ENCODE measurements around the gene GCK. TPM values are rescaled to one million over a fixed set of nuclear protein-coding genes. Genes with fewer than 3 reads are reported as not detected.

The GCK gene
- total and polyA plus RNA-seq, 8 donors = 0.57 to 18.2 (median 1.0) TPM

GRCh38 chr7:44231088-44231487 is 41.8 kb upstream of the GCK start:
- intact Hi-C loops (cut with DNase I) = no loop called here
- Histone ChIP-seq H3K27ac (no peak overlapping the region), H3K4me3 (no peak overlapping the region), H3K27me3 (no peaks in the 10 kb centered on the region), H3K36me3 (no peaks in the 10 kb centered on the region), H3K4me1 (no peaks in the 10 kb centered on the region), H3K9me3 (no peaks in the 10 kb centered on the region)
- WGBS, 2 donors = 85 to 87% methylated on average over 12 of the region's 12 CpGs
- TF ChIP-seq CTCF (IDR thresholded peaks at IDR 0.05) = no peak
- FAIRE-seq (no peak), ATAC-seq (no peak), DNase-seq (peak in 1 of 6 donors; percentile 62)

- WGBS, 2 donors = 84 to 90% methylated on average over 7 of the region's 7 CpGs
- TF ChIP-seq CTCF (IDR thresholded peaks at IDR 0.05) = no peak
- no peak for FAIRE-seq
- no peaks in the 10 kb centered on the region for H3K4me1 ChIP-seq
- no peaks in the 10 kb centered on the region for H3K27me3 ChIP-seq
- no peak overlapping the region for H3K27ac ChIP-seq
- ATAC-seq = no peak
- DNase-seq = peak in 2 of 6 donors; percentile 4 to 29
- H3K36me3 ChIP-seq = no peaks in the 10 kb centered on the region
- H3K9me3 ChIP-seq = no peaks in the 10 kb centered on the region
- H3K4me3 ChIP-seq = no peak overlapping the region
- intact Hi-C loops (cut with DNase I) = no loop called here
Measured at GRCh38 chr7:44230286-44230685, 41.0 kb upstream of the GCK start.

GRCh38 chr7:44229546-44230105 is 40.4 kb upstream of the GCK start:
- WGBS, 2 donors = 81 to 85% methylated on average over 11 of the region's 11 CpGs
- Histone ChIP-seq H3K27me3 (no peaks in the 10 kb centered on the region), H3K4me3 (no peak overlapping the region), H3K9me3 (no peaks in the 10 kb centered on the region), H3K36me3 (no peaks in the 10 kb centered on the region), H3K27ac (no peak overlapping the region), H3K4me1 (peaks cover 0 to 6% (median 0%) of the 10 kb centered on the region in 3 donors)
- DNase-seq (peak in 2 of 6 donors; percentile 24 to 66), ATAC-seq (no peak), FAIRE-seq (no peak)
- TF ChIP-seq CTCF (IDR thresholded peaks at IDR 0.05) = no peak
- intact Hi-C loops (cut with DNase I) = no loop called here

- 89 to 90% methylated on average over 29 of the region's 29 CpGs for WGBS, 2 donors
- Histone ChIP-seq H3K27me3 (no peaks in the 10 kb centered on the region), H3K27ac (no peak overlapping the region), H3K4me3 (no peak overlapping the region), H3K36me3 (no peaks in the 10 kb centered on the region), H3K9me3 (no peaks in the 10 kb centered on the region), H3K4me1 (peaks cover 8 to 15% (median 9%) of the 10 kb centered on the region in 3 donors)
- DNase-seq (peak in 2 of 6 donors; percentile 14 to 72), FAIRE-seq (no peak), ATAC-seq (no peak)
- intact Hi-C loops (cut with DNase I) = no loop called here
- TF ChIP-seq CTCF (IDR thresholded peaks at IDR 0.05) = no peak
Measured at GRCh38 chr7:44228571-44229350, 39.5 kb upstream of the GCK start.

GRCh38 chr7:44227911-44228310 is 38.7 kb upstream of the GCK start:
- FAIRE-seq = no peak

More at GRCh38 chr7:44227911-44228310, 38.7 kb upstream of the GCK start:
- H3K4me3 ChIP-seq = no peak overlapping the region
- no peak overlapping the region for H3K27ac ChIP-seq
- intact Hi-C loops (cut with DNase I) = no loop called here
- peaks cover 8 to 23% (median 11%) of the 10 kb centered on the region in 3 donors for H3K4me1 ChIP-seq
- H3K27me3 ChIP-seq = no peaks in the 10 kb centered on the region
- WGBS, 2 donors = 83 to 89% methylated on average over 14 of the region's 14 CpGs
- DNase-seq (peak in 2 of 6 donors; percentile 14 to 50), ATAC-seq (no peak)
- no peaks in the 10 kb centered on the region for H3K9me3 ChIP-seq
- H3K36me3 ChIP-seq = no peaks in the 10 kb centered on the region
- no peak for TF ChIP-seq CTCF (IDR thresholded peaks at IDR 0.05)
